ENCODE measurements around the gene ERBB4.

The ERBB4 gene

GRCh38 chr2:212083492-212083891 is 455.1 kb downstream of the ERBB4 start:
- TF ChIP-seq POU2F2 (IDR thresholded peaks at IDR 0.05; ENCODE audit: low read depth, low read length) = no peak
- FAIRE-seq (no peak), DNase-seq (ENCODE audit: insufficient read length, low spot score) (no peak)

GRCh38 chr2:212078103-212078502 is 460.5 kb downstream of the ERBB4 start:
- FAIRE-seq (no peak), DNase-seq (ENCODE audit: insufficient read length, low spot score) (no peak)
- no peak for TF ChIP-seq POLR2AphosphoS5 (IDR thresholded peaks at IDR 0.05; ENCODE audit: low read depth, low read length)
- no peak for TF ChIP-seq POU2F2 (IDR thresholded peaks at IDR 0.05; ENCODE audit: low read depth, low read length)

DNA sequence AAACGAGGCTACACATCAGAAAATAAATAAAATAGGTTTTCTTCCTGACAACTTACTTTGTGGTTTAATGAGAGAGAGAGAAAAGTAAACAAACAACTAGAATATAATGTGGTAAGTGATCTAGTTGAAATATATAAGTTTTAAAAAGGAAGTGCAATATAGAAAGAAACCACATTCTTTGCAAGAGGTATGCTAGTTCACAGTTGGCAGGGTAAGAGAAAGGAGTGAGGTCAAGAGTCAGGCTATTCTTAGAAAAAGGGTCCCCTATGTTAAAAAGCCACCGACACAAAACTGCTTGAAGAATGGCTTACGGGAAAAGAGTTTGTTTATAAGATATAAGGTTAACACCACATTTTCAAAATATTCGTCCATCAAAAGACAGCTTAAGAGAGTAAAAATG is 462.1 kb downstream of the ERBB4 start:
- TF ChIP-seq POLR2AphosphoS5 (IDR thresholded peaks at IDR 0.05; ENCODE audit: low read depth, low read length) (no peak), PAX5 (IDR thresholded peaks at IDR 0.05; ENCODE audit: insufficient read depth, low read length, severe bottlenecking) (no peak), POLR2A (IDR thresholded peaks at IDR 0.05; ENCODE audit: low read depth, low read length) (no peak), POU2F2 (IDR thresholded peaks at IDR 0.05; ENCODE audit: low read depth, low read length) (no peak), SPI1 (IDR thresholded peaks at IDR 0.05; ENCODE audit: low read depth, low read length) (no peak), TAF1 (IDR thresholded peaks at IDR 0.05; ENCODE audit: low read depth, low read length) (no peak)
- DNase-seq (ENCODE audit: insufficient read length, low spot score) (no peak), FAIRE-seq (no peak)

- no peak for TF ChIP-seq PAX5 (IDR thresholded peaks at IDR 0.05; ENCODE audit: insufficient read depth, low read length, severe bottlenecking)
- TF ChIP-seq POLR2AphosphoS5 (IDR thresholded peaks at IDR 0.05; ENCODE audit: low read depth, low read length) = no peak
- DNase-seq (ENCODE audit: insufficient read length, low spot score) (no peak), FAIRE-seq (no peak)
Measured at GRCh38 chr2:212073360-212073759, 465.2 kb downstream of the ERBB4 start.

GRCh38 chr2:212066546-212066945 is 472.1 kb downstream of the ERBB4 start:
- TF ChIP-seq POLR2A (IDR thresholded peaks at IDR 0.05; ENCODE audit: low read depth, low read length) (no peak), SPI1 (IDR thresholded peaks at IDR 0.05; ENCODE audit: low read depth, low read length) (no peak), TAF1 (IDR thresholded peaks at IDR 0.05; ENCODE audit: low read depth, low read length) (no peak), PAX5 (IDR thresholded peaks at IDR 0.05; ENCODE audit: insufficient read depth, low read length, severe bottlenecking) (no peak)
- no peak for DNase-seq (ENCODE audit: insufficient read length, low spot score)
- FAIRE-seq = no peak

- FAIRE-seq = no peak
- TF ChIP-seq POLR2AphosphoS5 (IDR thresholded peaks at IDR 0.05; ENCODE audit: low read depth, low read length) (no peak), TAF1 (IDR thresholded peaks at IDR 0.05; ENCODE audit: low read depth, low read length) (no peak), POLR2A (IDR thresholded peaks at IDR 0.05; ENCODE audit: low read depth, low read length) (no peak)
- no peak for DNase-seq (ENCODE audit: insufficient read length, low spot score)
Measured at GRCh38 chr2:212064318-212064717, 474.3 kb downstream of the ERBB4 start.

GRCh38 chr2:212052412-212053159 is 486.0 kb downstream of the ERBB4 start:
- FAIRE-seq = no peak

GRCh38 chr2:212050871-212051270 is 487.7 kb downstream of the ERBB4 start:
- TF ChIP-seq PAX5 (IDR thresholded peaks at IDR 0.05; ENCODE audit: insufficient read depth, low read length, severe bottlenecking) = no peak
- no peak for TF ChIP-seq POLR2AphosphoS5 (IDR thresholded peaks at IDR 0.05; ENCODE audit: low read depth, low read length)
- no peak for TF ChIP-seq POLR2A (IDR thresholded peaks at IDR 0.05; ENCODE audit: low read depth, low read length)
- TF ChIP-seq POU2F2 (IDR thresholded peaks at IDR 0.05; ENCODE audit: low read depth, low read length) = no peak
- TF ChIP-seq SPI1 (IDR thresholded peaks at IDR 0.05; ENCODE audit: low read depth, low read length) = no peak
- no peak for TF ChIP-seq TAF1 (IDR thresholded peaks at IDR 0.05; ENCODE audit: low read depth, low read length)
- DNase-seq (ENCODE audit: insufficient read length, low spot score) (no peak), FAIRE-seq (no peak)

More at GRCh38 chr2:212052412-212053159, 486.0 kb downstream of the ERBB4 start:
- TF ChIP-seq POLR2A (IDR thresholded peaks at IDR 0.05; ENCODE audit: low read depth, low read length) = no peak
- peak; percentile 21; the same call in 1 of the 2 replicates for TF ChIP-seq SPI1 (IDR thresholded peaks at IDR 0.05; ENCODE audit: low read depth, low read length)
- DNase-seq (ENCODE audit: insufficient read length, low spot score) = no peak

DNA sequence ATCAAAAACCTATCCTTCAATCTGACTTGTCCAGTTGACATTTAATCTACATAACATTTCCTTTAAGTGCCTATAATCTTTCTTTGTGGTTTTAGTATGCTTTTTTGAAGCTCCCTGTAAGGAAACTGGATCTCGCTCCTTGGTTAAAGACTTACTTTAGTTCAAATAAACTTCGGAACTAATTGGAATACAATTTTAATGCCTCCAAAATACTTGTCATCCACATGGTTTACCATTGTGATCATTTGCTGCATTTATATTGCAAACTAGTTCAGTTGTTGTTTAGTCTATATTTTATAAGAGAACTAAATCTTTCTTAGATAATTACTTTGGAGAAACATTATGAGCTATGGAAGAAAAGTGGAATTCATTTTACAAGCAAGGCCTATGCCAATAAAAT is 496.0 kb downstream of the ERBB4 start:
- DNase-seq (ENCODE audit: insufficient read length, low spot score) (no peak), FAIRE-seq (no peak)
- TF ChIP-seq POLR2A (IDR thresholded peaks at IDR 0.05; ENCODE audit: low read depth, low read length) (no peak), PAX5 (IDR thresholded peaks at IDR 0.05; ENCODE audit: insufficient read depth, low read length, severe bottlenecking) (no peak), SPI1 (IDR thresholded peaks at IDR 0.05; ENCODE audit: low read depth, low read length) (no peak), POLR2AphosphoS5 (IDR thresholded peaks at IDR 0.05; ENCODE audit: low read depth, low read length) (no peak), POU2F2 (IDR thresholded peaks at IDR 0.05; ENCODE audit: low read depth, low read length) (no peak), TAF1 (IDR thresholded peaks at IDR 0.05; ENCODE audit: low read depth, low read length) (no peak)

GRCh38 chr2:212037062-212037461 is 501.5 kb downstream of the ERBB4 start:
- FAIRE-seq = no peak
- TF ChIP-seq POLR2AphosphoS5 (IDR thresholded peaks at IDR 0.05; ENCODE audit: low read depth, low read length) = no peak
- TF ChIP-seq POLR2A (IDR thresholded peaks at IDR 0.05; ENCODE audit: low read depth, low read length) = no peak
- TF ChIP-seq POU2F2 (IDR thresholded peaks at IDR 0.05; ENCODE audit: low read depth, low read length) = no peak
- TF ChIP-seq PAX5 (IDR thresholded peaks at IDR 0.05; ENCODE audit: insufficient read depth, low read length, severe bottlenecking) = no peak
- no peak for TF ChIP-seq SPI1 (IDR thresholded peaks at IDR 0.05; ENCODE audit: low read depth, low read length)
- TF ChIP-seq TAF1 (IDR thresholded peaks at IDR 0.05; ENCODE audit: low read depth, low read length) = no peak
- DNase-seq (ENCODE audit: insufficient read length, low spot score) = no peak

Data from GM12891 (cell line).